Fibroblast of lung (primary cell): ENCODE results near the gene TMED7. TPM values are rescaled to one million over a fixed set of nuclear protein-coding genes. Genes with fewer than 3 reads are reported as not detected.

ENCODE experiments used
- DNase-seq, 2 donors: peaks; one replicate each; pipeline versions ENCODE4 v3.0.0 to v3.0.0-alpha.2; 2010; ENCODE audit warnings: low read depth in 2 of 2
- H2AFZ ChIP-seq: 2 replicates; pipeline ENCODE4 v1.5.1; 2012; ENCODE audit warnings: low read length, control low read depth, inconsistent platforms
- H3K27ac ChIP-seq: 2 replicates; pipeline ENCODE4 v1.5.1; 2011; ENCODE audit warnings: low read length, control low read depth; ENCODE audit not compliant: insufficient read depth
- H3K27me3 ChIP-seq: 2 replicates; pipeline ENCODE4 v1.5.1; 2011; ENCODE audit warnings: mild to moderate bottlenecking, low read length; ENCODE audit not compliant: control insufficient read depth, insufficient read depth
- H3K36me3 ChIP-seq: 2 replicates; pipeline ENCODE4 v1.5.1; 2011; ENCODE audit warnings: low read length; ENCODE audit not compliant: control insufficient read depth, insufficient read depth
- H3K4me1 ChIP-seq: 2 replicates; pipeline ENCODE4 v1.5.1; 2011; ENCODE audit warnings: low read length; ENCODE audit not compliant: control insufficient read depth, insufficient read depth; ENCODE audit errors: extremely low read depth
- H3K4me2 ChIP-seq: 2 replicates; pipeline ENCODE4 v1.5.1; 2011; ENCODE audit warnings: low read length, control low read depth; ENCODE audit not compliant: insufficient read depth; ENCODE audit errors: extremely low read depth
- H3K4me3 ChIP-seq, 4 experiments: fragments of 200-600 bp in 1 of 4; sonication (generic) in 1 of 4; replicated peaks in 1 of 4; 2 replicates each; pipeline ENCODE4 v1.5.1; 2011 to 2016; ENCODE audit warnings: low read length in 4 of 4, low read depth in 3 of 4, mild to moderate bottlenecking in 3 of 4, control low read depth in 2 of 4, inconsistent platforms in 1 of 4, mixed read lengths in 1 of 4; ENCODE audit not compliant: insufficient read depth in 1 of 4; ENCODE audit errors: control extremely low read depth in 1 of 4
- H3K79me2 ChIP-seq: 2 replicates; pipeline ENCODE4 v1.5.1; 2012; ENCODE audit warnings: mild to moderate bottlenecking, low read length, inconsistent platforms; ENCODE audit not compliant: control insufficient read depth, insufficient read depth
- H3K9ac ChIP-seq: 2 replicates; pipeline ENCODE4 v1.5.1; 2011; ENCODE audit warnings: mild to moderate bottlenecking, low read length, control low read depth; ENCODE audit not compliant: insufficient read depth
- H3K9me3 ChIP-seq: 2 replicates; pipeline ENCODE4 v1.5.1; 2012; ENCODE audit warnings: low read depth, low read length; ENCODE audit not compliant: control insufficient read depth, insufficient read depth
- H4K20me1 ChIP-seq: 2 replicates; pipeline ENCODE4 v1.5.1; 2011; ENCODE audit warnings: low read length; ENCODE audit not compliant: control insufficient read depth, insufficient read depth; ENCODE audit errors: extremely low read depth
- CTCF ChIP-seq, 2 donors: IDR thresholded peaks in 1 of 2; conservative IDR thresholded peaks in 1 of 2; 1 replicate in 1 of 2; 2 replicates in 1 of 2; pipeline ENCODE4 v1.5.1; 2011 to 2012; ENCODE audit warnings: low read length in 2 of 2, control low read depth in 1 of 2, inconsistent platforms in 1 of 2, low read depth in 1 of 2, mild to moderate bottlenecking in 1 of 2
- EZH2 ChIP-seq: IDR thresholded peaks from 2 replicates; pipeline ENCODE4 v1.5.1; 2012; ENCODE audit warnings: low read length, control low read depth, mild to moderate bottlenecking; ENCODE audit errors: missing control alignments
- polyA plus RNA-seq, 2 donors: library from polyadenylated mRNA; depleted of rRNA in 1 of 2; stranded (reverse) in 1 of 2; unstranded in 1 of 2; fragments of >200 nt; gene quantifications; 2 replicates each; pipeline ENCODE4 v1.2.1, GENCODE V29; 2011 to 2012; ENCODE audit warnings: missing spikeins in 1 of 2
- total RNA-seq: library from RNA; depleted of rRNA; stranded (reverse); fragments of >200 nt; gene quantifications from 2 replicates; pipeline ENCODE4 v1.2.1, GENCODE V29; 2014

The TMED7 gene
- total and polyA plus RNA-seq, 2 donors (not counting 1 experiment from before 2014, with no cell fraction given): 104 to 154 TPM

GRCh38 chr5:115579747-115580173, 46.1 kb downstream of the TMED7 start:
- DNase-seq: peak in 1 of 2 donors; percentile 44
- H3K4me2 ChIP-seq: no peak overlapping the region
- H2AFZ ChIP-seq: no peak overlapping the region
- peaks cover 2% of the 10 kb centered on the region for H3K36me3 ChIP-seq
- peaks cover 14% of the 10 kb centered on the region for H3K4me1 ChIP-seq
- H3K9ac ChIP-seq: no peak overlapping the region
- H3K4me3 ChIP-seq: no peak overlapping the region
- H3K9me3 ChIP-seq: no peaks in the 10 kb centered on the region
- no peaks in the 10 kb centered on the region for H3K27me3 ChIP-seq
- TF ChIP-seq EZH2 (no peak), CTCF (conservative IDR thresholded peaks at IDR 0.05 in 1 of 2, IDR thresholded peaks at IDR 0.05 in 1 of 2; ENCODE audit: low read depth in 1 of 2, low read length in 2 of 2) (no peak)
- peaks cover 42% of the 10 kb centered on the region for H3K79me2 ChIP-seq
- H3K27ac ChIP-seq: no peak overlapping the region
- no peaks in the 10 kb centered on the region for H4K20me1 ChIP-seq

- H3K36me3 ChIP-seq: peaks cover 2% of the 10 kb centered on the region
- H3K4me1 ChIP-seq: peaks cover 14% of the 10 kb centered on the region
- H3K4me3 ChIP-seq: no peak overlapping the region
- H3K9me3 ChIP-seq: no peaks in the 10 kb centered on the region
- H3K4me2 ChIP-seq: no peak overlapping the region
- no peak overlapping the region for H3K9ac ChIP-seq
- no peaks in the 10 kb centered on the region for H3K27me3 ChIP-seq
- TF ChIP-seq CTCF (conservative IDR thresholded peaks at IDR 0.05 in 1 of 2, IDR thresholded peaks at IDR 0.05 in 1 of 2; ENCODE audit: low read depth in 1 of 2, low read length in 2 of 2) (no peak), EZH2 (no peak)
- H3K27ac ChIP-seq: no peak overlapping the region
- peaks cover 36% of the 10 kb centered on the region for H3K79me2 ChIP-seq
- no peak for DNase-seq
- no peak overlapping the region for H2AFZ ChIP-seq
- H4K20me1 ChIP-seq: no peaks in the 10 kb centered on the region
These were observed 46.6 kb downstream of the TMED7 start for GRCh38 chr5:115579216-115579615.

DNA sequence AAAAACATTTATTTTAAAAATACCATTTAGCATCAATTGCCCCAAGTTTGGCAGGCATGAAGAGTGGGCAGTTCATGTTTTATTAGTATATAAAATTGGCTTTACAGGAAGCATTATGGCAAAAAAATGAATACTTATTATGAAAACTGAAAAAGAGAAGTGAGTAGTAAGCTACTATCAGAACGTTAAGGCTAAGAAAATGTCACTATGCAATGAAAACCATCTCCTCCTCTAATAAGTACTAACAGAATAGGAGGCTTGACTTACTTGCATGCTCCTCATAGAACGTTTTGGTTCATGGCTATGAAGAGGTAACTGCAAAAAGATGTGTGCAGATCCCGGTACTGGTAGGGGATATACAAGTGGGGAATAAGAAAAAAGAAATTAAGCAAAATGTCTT, 47.2 kb downstream of the TMED7 start:
- Histone ChIP-seq H3K9me3 (no peaks in the 10 kb centered on the region), H3K36me3 (peaks cover 2% of the 10 kb centered on the region), H2AFZ (no peak overlapping the region), H3K27ac (no peak overlapping the region), H3K4me3 (no peak overlapping the region), H3K4me1 (peaks cover 12% of the 10 kb centered on the region), H3K4me2 (no peak overlapping the region), H3K79me2 (peaks cover 31% of the 10 kb centered on the region), H3K9ac (no peak overlapping the region), H3K27me3 (no peaks in the 10 kb centered on the region), H4K20me1 (no peaks in the 10 kb centered on the region)
- DNase-seq: no peak
- TF ChIP-seq CTCF (conservative IDR thresholded peaks at IDR 0.05 in 1 of 2, IDR thresholded peaks at IDR 0.05 in 1 of 2; ENCODE audit: low read depth in 1 of 2, low read length in 2 of 2) (no peak), EZH2 (no peak)
